IMR-90 (cell line): ENCODE measurements around the gene SERPINI1. TPM values are rescaled to one million over a fixed set of nuclear protein-coding genes. Genes with fewer than 3 reads are reported as not detected.

Experiments
- ATAC-seq: fragments of 200-7000 bp; cut with Tn5 transposase; 2 replicates; pipeline ENCODE4 v1.9.1; 2020; ENCODE audit warnings: low read depth, mild to moderate bottlenecking, moderate library complexity
- BruUV-seq: library from RNA; stranded (reverse); fragments of 400-500 nt; replicated peaks from 2 replicates; lab custom pipeline; 2021; lab: Mats Ljungman, UMichigan
- CTCF ChIA-PET: fragments of 300-600 bp; formaldehyde crosslinking; extraction: SDS; loops from one replicate; lab custom pipeline; 2021; ENCODE audit warnings: antibody characterized with exemption; lab: Yijun Ruan, JAX
- POLR2A ChIA-PET: fragments of 300-600 bp; sonication (Branson Sonifier 250); formaldehyde crosslinking; loops from one replicate; lab custom pipeline; 2022; ENCODE audit warnings: antibody characterized with exemption; ENCODE audit not compliant: unreplicated experiment; lab: Charles Lee
- DNase-seq: peaks from one replicate; pipeline ENCODE4 v3.0.0; 2013
- H2AFZ ChIP-seq: replicated peaks from 2 replicates; pipeline ENCODE3; 2013; ENCODE audit warnings: low read length, mild to moderate bottlenecking; ENCODE audit not compliant: poor library complexity
- H2AK5ac ChIP-seq: 2 replicates; pipeline ENCODE4 v1.6.1; 2013; ENCODE audit warnings: low read depth, low read length, inconsistent platforms
- H2AK9ac ChIP-seq: replicated peaks from 2 replicates; pipeline ENCODE3; 2013; ENCODE audit warnings: mild to moderate bottlenecking, low read depth, low read length, moderate library complexity; ENCODE audit not compliant: poor library complexity
- H2BK120ac ChIP-seq: 2 replicates; pipeline ENCODE4 v1.6.1; 2013; ENCODE audit warnings: low read depth, low read length, inconsistent platforms
- H2BK15ac ChIP-seq: 3 replicates; pipeline ENCODE4 v1.6.1; 2013; ENCODE audit warnings: low read depth, low read length, inconsistent platforms
- H2BK20ac ChIP-seq: 2 replicates; pipeline ENCODE4 v1.6.1; 2013; ENCODE audit warnings: low read depth, mild to moderate bottlenecking, inconsistent platforms, low read length, moderate library complexity
- H2BK5ac ChIP-seq: 2 replicates; pipeline ENCODE4 v1.6.1; 2013; ENCODE audit warnings: mild to moderate bottlenecking, low read depth, low read length, inconsistent platforms; ENCODE audit not compliant: poor library complexity, severe bottlenecking
- H3K14ac ChIP-seq: replicated peaks from 2 replicates; pipeline ENCODE4 v1.6.1; 2013; ENCODE audit warnings: low read depth, low read length, inconsistent platforms
- H3K18ac ChIP-seq: 2 replicates; pipeline ENCODE4 v1.6.1; 2013; ENCODE audit warnings: low read depth, low read length, control low read depth
- H3K23ac ChIP-seq: 2 replicates; pipeline ENCODE4 v1.6.1; 2013; ENCODE audit warnings: low read depth, low read length, inconsistent platforms
- H3K27ac ChIP-seq: 2 replicates; pipeline ENCODE4 v1.5.1; 2013; ENCODE audit warnings: mild to moderate bottlenecking, control low read depth, low read length; ENCODE audit not compliant: insufficient read depth
- H3K27me3 ChIP-seq: 2 replicates; pipeline ENCODE4 v1.6.1; 2013; ENCODE audit warnings: low read length; ENCODE audit not compliant: control insufficient read depth, insufficient read depth
- H3K36me3 ChIP-seq: 2 replicates; pipeline ENCODE4 v1.6.1; 2013; ENCODE audit warnings: low read length, mixed read lengths; ENCODE audit not compliant: control insufficient read depth, insufficient read depth
- H3K4ac ChIP-seq: 2 replicates; pipeline ENCODE4 v1.6.1; 2013; ENCODE audit warnings: low read depth, low read length, inconsistent platforms
- H3K4me1 ChIP-seq: 2 replicates; pipeline ENCODE4 v1.6.1; 2013; ENCODE audit warnings: low read length, mixed read lengths; ENCODE audit not compliant: control insufficient read depth, insufficient read depth
- H3K4me2 ChIP-seq: 2 replicates; pipeline ENCODE4 v1.6.1; 2013; ENCODE audit warnings: low read depth, mild to moderate bottlenecking, control low read depth, low read length, moderate library complexity
- H3K4me3 ChIP-seq: 2 replicates; pipeline ENCODE4 v1.5.1; 2013; ENCODE audit warnings: low read depth, mild to moderate bottlenecking, control low read depth, low read length, moderate library complexity; ENCODE audit not compliant: insufficient read depth
- H3K56ac ChIP-seq: 2 replicates; pipeline ENCODE4 v1.6.1; 2013; ENCODE audit warnings: low read length, inconsistent platforms; ENCODE audit not compliant: insufficient read depth; ENCODE audit errors: extremely low read depth
- H3K79me1 ChIP-seq, 2 experiments: 2 replicates each; pipeline ENCODE4 v1.6.1; 2013; ENCODE audit warnings: low read length in 2 of 2, inconsistent platforms in 1 of 2, low read depth in 1 of 2
- H3K9ac ChIP-seq: 2 replicates; pipeline ENCODE4 v1.6.1; 2013; ENCODE audit warnings: low read depth, low read length, control low read depth
- H3K9me1 ChIP-seq: 2 replicates; pipeline ENCODE4 v1.6.1; 2013; ENCODE audit warnings: low read length, inconsistent platforms; ENCODE audit not compliant: insufficient read depth
- H3K9me3 ChIP-seq: 2 replicates; pipeline ENCODE4 v1.6.1; 2013; ENCODE audit warnings: low read length; ENCODE audit not compliant: control insufficient read depth, insufficient read depth
- H4K20me1 ChIP-seq: 2 replicates; pipeline ENCODE4 v1.6.1; 2013; ENCODE audit warnings: low read length, inconsistent platforms; ENCODE audit not compliant: insufficient read depth
- H4K5ac ChIP-seq: 2 replicates; pipeline ENCODE4 v1.6.1; 2013; ENCODE audit warnings: mild to moderate bottlenecking, low read depth, low read length, control low read depth
- H4K8ac ChIP-seq, 2 experiments: 2 replicates each; pipeline ENCODE4 v1.6.1; 2013; ENCODE audit warnings: low read depth in 2 of 2, low read length in 2 of 2, control low read depth in 1 of 2, inconsistent platforms in 1 of 2
- H4K91ac ChIP-seq: 2 replicates; pipeline ENCODE4 v1.6.1; 2013; ENCODE audit warnings: low read depth, low read length, inconsistent platforms; ENCODE audit not compliant: insufficient read depth
- CHD1 ChIP-seq: IDR thresholded peaks from 2 replicates; pipeline ENCODE4 v1.6.1; 2012; ENCODE audit warnings: low read depth, low read length, improper control_type of control experiment
- MAZ ChIP-seq: IDR thresholded peaks from 2 replicates; pipeline ENCODE4 v1.6.1; 2012; ENCODE audit warnings: low read depth, mild to moderate bottlenecking, low read length, improper control_type of control experiment, moderate library complexity, borderline replicate concordance
- NFE2L2 ChIP-seq: fragments of 150-350 bp; IDR thresholded peaks from 2 replicates; pipeline ENCODE4 v1.6.1; 2016; ENCODE audit warnings: low read depth, mild to moderate bottlenecking, low read length
- POLR2A ChIP-seq: IDR thresholded peaks from 2 replicates; pipeline ENCODE4 v1.6.1; 2012; ENCODE audit warnings: mild to moderate bottlenecking, low read depth, low read length
- SMC3 ChIP-seq: fragments of 150-350 bp; IDR thresholded peaks from 2 replicates; pipeline ENCODE4 v1.6.1; 2016; ENCODE audit warnings: low read depth, mild to moderate bottlenecking, antibody characterized with exemption, low read length, moderate library complexity
- WGBS, 2 experiments: methylation state at CpG; one replicate each; pipeline versions ENCODE4 v1.1.5 to v1.1.7; 2013; ENCODE audit warnings: missing lambda C conversion rate in 2 of 2; ENCODE audit not compliant: insufficient read length in 1 of 2; ENCODE audit errors: extremely low coverage in 2 of 2; 5-methylcytosine and 5-hydroxymethylcytosine counted together
- dilution Hi-C: fragments of 300-500 bp; cut with HindIII; formaldehyde crosslinking; loops from one replicate; pipeline ENCODE4 v1.14.3; 2018; ENCODE audit warnings: low sequenced_read_pairs; ENCODE audit not compliant: unreplicated experiment
- in situ Hi-C: fragments of 300-500 bp; cut with MboI; formaldehyde crosslinking; loops from 3 replicates; pipeline ENCODE4 v1.14.3; 2019; ENCODE audit warnings: low sequenced_read_pairs, inconsistent platforms, mixed read lengths
- intact Hi-C: fragments of 100-400 bp; cut with micrococcal nuclease; formaldehyde crosslinking; loops from 2 replicates; pipeline ENCODE4 v1.10.0; 2022
- polyA plus RNA-seq, 3 experiments: library from polyadenylated mRNA; depleted of rRNA; stranded (reverse); fragments of >200 nt; gene quantifications; 2 replicates each; pipeline ENCODE4 v1.2.3, GENCODE V29; 2012; ENCODE audit warnings: low replicate concordance in 1 of 3
- total RNA-seq: library from RNA; depleted of rRNA; stranded (reverse); fragments of >200 nt; gene quantifications from 2 replicates; pipeline ENCODE4 v1.2.3, GENCODE V29; 2012
- TF ChIP-seq, protein P1 (sequence below): fragments of 150-350 bp; IDR thresholded peaks from 2 replicates; pipeline ENCODE4 v1.6.1; 2017; ENCODE audit warnings: mild to moderate bottlenecking, antibody characterized with exemption, low read length, low read depth

SERPINI1 gene
- total and polyA plus RNA-seq, 2 of the 4 experiments (the other 2 are of a cell fraction) = 0.36 to 1.3 TPM

DNA sequence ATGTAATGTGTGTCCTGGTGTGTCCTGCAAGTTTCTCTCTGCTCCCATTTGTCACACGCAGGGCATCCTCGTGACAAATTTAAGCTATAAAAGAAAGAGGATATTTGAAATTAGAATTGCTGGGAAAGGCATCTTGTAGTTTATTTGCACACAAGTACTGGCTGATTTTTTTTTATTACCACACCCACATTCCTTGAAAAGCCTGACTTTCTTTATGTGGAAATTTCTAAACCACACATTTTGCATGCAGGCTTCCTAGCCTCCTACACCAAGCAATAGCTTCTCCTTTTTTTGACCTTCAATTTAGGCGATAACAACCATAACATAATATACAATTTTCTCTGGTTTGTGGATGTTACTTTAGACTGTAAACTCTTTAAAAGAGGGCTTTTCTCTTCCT, 126.1 kb downstream of the SERPINI1 start:
- H3K27me3 ChIP-seq = no peaks in the 10 kb centered on the region
- in situ Hi-C loops = no loop called here
- H2BK5ac ChIP-seq = no peak overlapping the region
- H2BK20ac ChIP-seq = no peak overlapping the region
- intact Hi-C loops = no loop called here
- H3K4me3 ChIP-seq = no peak overlapping the region
- no peak overlapping the region for H3K27ac ChIP-seq
- H3K9ac ChIP-seq = no peak overlapping the region
- ATAC-seq = no peak
- H2AFZ ChIP-seq = no peak overlapping the region
- H3K14ac ChIP-seq = no peak overlapping the region
- no peak overlapping the region for H2AK5ac ChIP-seq
- no TSS peak for BruUV-seq
- no peak overlapping the region for H3K4me2 ChIP-seq
- whole genome bisulfite sequencing, 2 experiments = no CpG with 5 or more reads among the region's 3 CpGs
- H3K23ac ChIP-seq = no peak overlapping the region
- H3K36me3 ChIP-seq = no peaks in the 10 kb centered on the region
- H2AK9ac ChIP-seq = no peak overlapping the region
- POLR2A ChIA-PET = no interaction called here
- H4K5ac ChIP-seq = no peak overlapping the region
- no peaks in the 10 kb centered on the region for H3K4me1 ChIP-seq
- no peaks in the 10 kb centered on the region for H4K20me1 ChIP-seq
- dilution Hi-C loops = no loop called here
- CTCF ChIA-PET = interaction anchor here (0.7 kb wide), 1 partner anchor 14 kb away, joined by 3 read pairs; no protein-coding TSS in a partner anchor
- no peaks in the 10 kb centered on the region for H3K9me3 ChIP-seq
- DNase-seq = no peak
- no peak overlapping the region for H2BK120ac ChIP-seq
- H3K18ac ChIP-seq = no peak overlapping the region
- no peak overlapping the region for H2BK15ac ChIP-seq
- no peak overlapping the region for H3K56ac ChIP-seq
- no peak overlapping the region for H3K4ac ChIP-seq
- TF ChIP-seq POLR2A = no peak
- TF ChIP-seq, protein P1, sequence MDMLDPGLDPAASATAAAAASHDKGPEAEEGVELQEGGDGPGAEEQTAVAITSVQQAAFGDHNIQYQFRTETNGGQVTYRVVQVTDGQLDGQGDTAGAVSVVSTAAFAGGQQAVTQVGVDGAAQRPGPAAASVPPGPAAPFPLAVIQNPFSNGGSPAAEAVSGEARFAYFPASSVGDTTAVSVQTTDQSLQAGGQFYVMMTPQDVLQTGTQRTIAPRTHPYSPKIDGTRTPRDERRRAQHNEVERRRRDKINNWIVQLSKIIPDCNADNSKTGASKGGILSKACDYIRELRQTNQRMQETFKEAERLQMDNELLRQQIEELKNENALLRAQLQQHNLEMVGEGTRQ = no peak
- TF ChIP-seq SMC3 = no peak
- TF ChIP-seq MAZ = no peak
- TF ChIP-seq CHD1 = no peak
- no peak for TF ChIP-seq NFE2L2
- H3K9me1 ChIP-seq = no peaks in the 10 kb centered on the region
- H3K79me1 ChIP-seq = no peaks in the 10 kb centered on the region
- H4K91ac ChIP-seq = no peak overlapping the region
- no peak overlapping the region for H4K8ac ChIP-seq
